ENCODE data around the gene ARL6IP6. TPM values are rescaled to one million over a fixed set of nuclear protein-coding genes. Genes with fewer than 3 reads are reported as not detected.
"Not testable (repeated sequence)": the region's sequence is repeated elsewhere in the genome, so short reads cannot be mapped to it uniquely, and the experiment has no call there.

The ARL6IP6 gene
- polyA plus RNA-seq, 3 donors = 23.3 to 24.7 (median 23.4) TPM

GRCh38 chr2:152730591-152731333, 12.3 kb downstream of the ARL6IP6 start:
- Histone ChIP-seq H3K36me3 (replicated peaks in 1 of 2; ENCODE audit: control insufficient read depth in 1 of 2, insufficient read depth in 2 of 2, low read length in 2 of 2) (peaks cover 8 to 16% of the 10 kb centered on the region in 2 donors), H3K27ac (ENCODE audit: low read depth in 1 of 2, low read length in 2 of 2) (peak overlapping the region in 1 of 2 donors; percentile 54), H3K4me2 (replicated peaks; ENCODE audit: extremely low read depth, low read length, poor library complexity, severe bottlenecking) (peak overlapping the region; percentile 55), H3K79me2 (ENCODE audit: insufficient read depth, low read length) (peaks cover 72% of the 10 kb centered on the region), H3K9me3 (replicated peaks in 1 of 2; ENCODE audit: control insufficient read depth in 1 of 2, insufficient read depth in 1 of 2, low read length in 2 of 2) (no peaks in the 10 kb centered on the region), H3K27me3 (ENCODE audit: control insufficient read depth in 2 of 2, insufficient read depth in 2 of 2, low read length in 2 of 2) (no peaks in the 10 kb centered on the region), H3K4me1 (ENCODE audit: control insufficient read depth in 1 of 2, insufficient read depth in 2 of 2, low read length in 2 of 2) (peaks cover 24 to 28% of the 10 kb centered on the region in 2 donors), H3K4me3 (replicated peaks in 1 of 3; ENCODE audit: low read depth in 2 of 3, low read length in 3 of 3) (peak overlapping the region in 2 of 3 experiments; percentile 25 to 50), H3K9ac (ENCODE audit: insufficient read depth, low read length, poor library complexity, severe bottlenecking) (no peak overlapping the region), H4K20me1 (ENCODE audit: insufficient read depth, low read length) (peaks cover 17% of the 10 kb centered on the region), H2AFZ (ENCODE audit: insufficient read depth, low read depth, low read length, poor library complexity, severe bottlenecking) (no peak overlapping the region)
- peak overlapping the region; percentile 7 to 85 (median 73) for H3K27ac Mint-ChIP-seq
- H3K4me1 Mint-ChIP-seq = peaks cover 29% of the 10 kb centered on the region
- peak; percentile 38 to 45 (median 42) for DNase-seq
- 88% methylated on average over 1 of the region's 1 CpG for WGBS (ENCODE audit: insufficient coverage)
- TF ChIP-seq CTCF (IDR thresholded peaks at IDR 0.05) = no peak
- intact Hi-C loops (cut with micrococcal nuclease) = no loop called here
- peak overlapping the region in 1 of 2 donors; percentile 77 for H3K4me3 Mint-ChIP-seq
- peaks cover 0 to 1% (median 0%) of the 10 kb centered on the region in 3 donors for H3K27me3 Mint-ChIP-seq (ENCODE audit: low read depth in 3 of 3)
- H3K9me3 Mint-ChIP-seq = no peaks in the 10 kb centered on the region
- peaks cover 11 to 13% of the 10 kb centered on the region in 2 donors for H3K36me3 Mint-ChIP-seq

GRCh38 chr2:152737509-152737908, 19.1 kb downstream of the ARL6IP6 start:
- H4K20me1 ChIP-seq (ENCODE audit: insufficient read depth, low read length); H3K27me3 ChIP-seq (ENCODE audit: control insufficient read depth in 2 of 2, insufficient read depth in 2 of 2, low read length in 2 of 2); DNase-seq; H3K4me3 Mint-ChIP-seq; H3K27ac ChIP-seq (ENCODE audit: low read depth in 1 of 2, low read length in 2 of 2); H3K9ac ChIP-seq (ENCODE audit: insufficient read depth, low read length, poor library complexity, severe bottlenecking); H2AFZ ChIP-seq (ENCODE audit: insufficient read depth, low read depth, low read length, poor library complexity, severe bottlenecking); H3K9me3 ChIP-seq (replicated peaks in 1 of 2; ENCODE audit: control insufficient read depth in 1 of 2, insufficient read depth in 1 of 2, low read length in 2 of 2); H3K27me3 Mint-ChIP-seq (ENCODE audit: low read depth in 3 of 3); H3K4me2 ChIP-seq (replicated peaks; ENCODE audit: extremely low read depth, low read length, poor library complexity, severe bottlenecking); H3K4me1 ChIP-seq (ENCODE audit: control insufficient read depth in 1 of 2, insufficient read depth in 2 of 2, low read length in 2 of 2); intact Hi-C loops (cut with micrococcal nuclease); H3K4me1 Mint-ChIP-seq; H3K4me3 ChIP-seq (replicated peaks in 1 of 3; ENCODE audit: low read depth in 2 of 3, low read length in 3 of 3); H3K9me3 Mint-ChIP-seq: not testable (repeated sequence)
- no CpG with 5 or more reads among the region's 1 CpG for WGBS (ENCODE audit: insufficient coverage)
- Mint-ChIP-seq H3K27ac (peak overlapping the region in 1 of 7 donors; percentile 17), H3K36me3 (peaks cover 45 to 50% of the 10 kb centered on the region in 2 donors)
- Histone ChIP-seq H3K36me3 (replicated peaks in 1 of 2; ENCODE audit: control insufficient read depth in 1 of 2, insufficient read depth in 2 of 2, low read length in 2 of 2) (peaks cover 26 to 60% of the 10 kb centered on the region in 2 donors), H3K79me2 (ENCODE audit: insufficient read depth, low read length) (peaks cover 22% of the 10 kb centered on the region)
